Mononuclear cell (primary cell): ENCODE data around the gene CFAP74. TPM values are rescaled to one million over a fixed set of nuclear protein-coding genes. Genes with fewer than 3 reads are reported as not detected.

Source experiments
- H3K27me3 ChIP-seq: 2 replicates; pipeline ENCODE4 v1.6.0; 2011; ENCODE audit warnings: low read length, control low read depth; ENCODE audit not compliant: insufficient read depth
- H3K4me1 ChIP-seq: 2 replicates; pipeline ENCODE4 v1.5.1; 2011; ENCODE audit warnings: mild to moderate bottlenecking, low read length, control low read depth; ENCODE audit not compliant: insufficient read depth
- H3K4me3 ChIP-seq: 2 replicates; pipeline ENCODE4 v1.5.1; 2011; ENCODE audit warnings: mild to moderate bottlenecking, low read length, moderate library complexity
- H3K9me3 ChIP-seq: 2 replicates; pipeline ENCODE4 v1.5.1; 2011; ENCODE audit warnings: low read depth, mild to moderate bottlenecking, control low read depth, low read length
- total RNA-seq: library from RNA; depleted of rRNA; stranded (reverse); fragments of >200 nt; gene quantifications from one replicate; pipeline ENCODE4 v1.2.3, GENCODE V29; 2012

The CFAP74 gene
- total RNA-seq, 1 donor: under 0.01 TPM

DNA sequence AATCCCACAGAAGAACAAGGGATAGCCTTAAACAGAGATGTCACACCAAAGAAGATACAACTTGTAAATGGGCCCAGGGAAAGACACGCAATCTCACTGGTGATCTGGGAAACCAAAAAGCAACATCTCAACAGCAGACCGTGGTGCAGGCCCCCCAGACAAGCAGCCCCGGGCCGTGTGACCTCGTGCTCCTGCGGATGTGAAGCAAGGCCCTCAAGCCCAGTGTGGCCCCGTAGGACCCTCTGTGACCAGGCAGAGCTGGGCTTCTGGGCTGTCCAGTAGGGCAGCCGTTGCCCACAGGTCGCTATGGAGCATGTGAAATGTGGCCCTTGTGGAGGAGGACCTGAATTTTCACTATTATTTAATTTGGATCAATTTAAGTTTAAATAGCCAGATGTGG is 49.6 kb downstream of the CFAP74 start:
- Histone ChIP-seq H3K27me3 (no peaks in the 10 kb centered on the region), H3K9me3 (no peaks in the 10 kb centered on the region), H3K4me1 (no peaks in the 10 kb centered on the region), H3K4me3 (no peak overlapping the region)

DNA sequence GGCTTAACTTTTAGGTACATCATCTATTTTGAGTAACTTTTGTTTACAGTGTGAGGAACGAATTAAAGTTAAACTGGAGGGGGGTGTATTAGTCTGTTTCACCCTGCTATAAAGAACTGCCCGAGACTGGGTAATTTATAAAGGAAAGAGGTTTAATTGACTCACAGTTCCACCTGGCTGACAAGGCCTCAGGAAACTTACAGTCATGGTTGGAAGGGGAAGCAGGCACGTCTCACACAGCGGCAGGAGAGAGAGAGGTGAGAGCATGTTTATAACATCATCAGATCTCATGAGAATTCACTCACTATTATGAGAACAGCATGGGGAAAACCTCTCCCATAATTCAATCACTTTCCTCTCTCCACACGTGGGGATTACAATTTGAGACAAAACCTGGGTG is 52.6 kb downstream of the CFAP74 start:
- no peak overlapping the region for H3K4me3 ChIP-seq
- no peaks in the 10 kb centered on the region for H3K27me3 ChIP-seq
- H3K9me3 ChIP-seq: no peaks in the 10 kb centered on the region
- H3K4me1 ChIP-seq: no peaks in the 10 kb centered on the region

DNA sequence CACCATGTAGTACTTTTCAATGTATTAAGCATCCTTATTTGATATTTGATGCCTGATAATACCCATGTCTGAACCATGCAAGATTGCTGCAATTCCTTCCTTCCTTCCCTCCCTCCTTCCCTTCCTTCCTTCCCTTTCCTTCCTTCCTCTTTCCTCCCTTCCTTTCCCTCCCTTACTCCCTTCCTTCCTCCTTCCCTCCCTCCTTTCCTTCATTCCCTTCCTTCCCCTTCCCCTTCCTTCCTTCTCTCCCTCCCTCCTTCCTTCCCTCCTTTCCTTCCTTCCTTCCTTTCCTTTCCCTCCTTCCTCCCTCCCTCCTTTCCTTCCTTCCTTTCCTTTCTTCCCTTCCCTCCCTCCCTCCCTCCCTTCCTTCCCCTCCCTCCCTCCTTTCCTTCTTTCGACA is 54.8 kb downstream of the CFAP74 start:
- Histone ChIP-seq H3K4me1 (peaks cover 3% of the 10 kb centered on the region), H3K27me3 (no peaks in the 10 kb centered on the region), H3K4me3 (no peak overlapping the region), H3K9me3 (no peaks in the 10 kb centered on the region)

DNA sequence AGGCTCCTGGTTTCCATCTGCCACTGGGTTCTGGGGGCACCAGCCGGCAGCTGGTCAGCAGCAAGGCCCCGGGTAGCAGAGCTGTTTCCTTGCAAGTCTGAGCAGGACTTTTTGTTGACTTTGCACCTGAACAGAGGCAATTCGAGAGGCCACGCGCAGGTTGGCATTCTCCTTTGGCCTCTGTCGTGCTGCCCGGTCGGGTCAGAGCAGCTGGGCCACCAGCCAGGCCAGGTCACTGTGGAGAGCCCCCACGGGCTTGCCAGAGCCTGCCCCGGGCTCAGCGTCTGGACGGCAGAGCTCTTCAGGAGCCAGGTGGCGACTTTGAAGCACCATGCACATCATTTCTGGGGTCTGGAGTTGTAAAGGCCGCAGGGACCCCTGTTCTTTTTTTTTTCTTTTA is 56.1 kb downstream of the CFAP74 start:
- Histone ChIP-seq H3K4me3 (no peak overlapping the region), H3K9me3 (no peaks in the 10 kb centered on the region), H3K27me3 (no peaks in the 10 kb centered on the region), H3K4me1 (peaks cover 3% of the 10 kb centered on the region)

GRCh38 chr1:1946540-1946939 is 57.0 kb downstream of the CFAP74 start:
- Histone ChIP-seq H3K4me1 (peaks cover 3% of the 10 kb centered on the region), H3K27me3 (no peaks in the 10 kb centered on the region), H3K9me3 (no peaks in the 10 kb centered on the region), H3K4me3 (no peak overlapping the region)

DNA sequence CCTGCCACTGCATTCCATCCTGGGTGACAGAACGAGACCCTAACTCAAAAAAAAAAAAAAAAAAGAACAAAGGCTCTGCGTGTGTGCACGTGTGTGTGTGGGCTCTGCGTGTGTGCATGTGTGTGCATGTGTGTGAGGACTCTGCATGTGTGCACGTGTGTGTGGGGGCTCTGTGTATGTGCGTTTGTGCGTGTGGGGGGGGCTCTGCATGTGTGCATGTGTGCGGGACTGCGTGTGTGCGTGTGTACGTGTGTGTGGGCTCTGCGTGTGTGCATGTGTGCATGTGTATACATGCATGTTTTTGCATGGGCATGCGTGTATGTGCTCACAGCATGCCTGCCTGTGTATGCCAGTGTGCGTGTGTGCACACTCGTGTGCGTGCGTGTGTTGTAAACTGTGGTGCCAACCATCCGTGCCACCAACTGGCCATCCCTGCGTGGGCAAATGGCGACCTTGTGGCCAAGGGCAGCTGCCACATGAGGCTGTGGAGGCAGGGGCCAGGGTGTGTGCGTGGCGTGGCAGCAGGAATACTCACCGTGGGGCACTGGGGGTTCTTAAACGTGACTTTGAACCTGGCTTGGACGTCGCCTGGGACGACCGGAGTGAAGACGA is 57.7 kb downstream of the CFAP74 start:
- no peaks in the 10 kb centered on the region for H3K9me3 ChIP-seq
- H3K27me3 ChIP-seq: no peaks in the 10 kb centered on the region
- H3K4me1 ChIP-seq: peaks cover 3% of the 10 kb centered on the region
- H3K4me3 ChIP-seq: no peak overlapping the region

- Histone ChIP-seq H3K4me1 (peaks cover 3% of the 10 kb centered on the region), H3K27me3 (no peaks in the 10 kb centered on the region), H3K9me3 (no peaks in the 10 kb centered on the region), H3K4me3 (no peak overlapping the region)
Observed at GRCh38 chr1:1943834-1944570, 59.6 kb downstream of the CFAP74 start.

GRCh38 chr1:1942753-1943656 is 60.6 kb downstream of the CFAP74 start:
- Histone ChIP-seq H3K27me3 (no peaks in the 10 kb centered on the region), H3K9me3 (no peaks in the 10 kb centered on the region), H3K4me3 (no peak overlapping the region), H3K4me1 (peaks cover 3% of the 10 kb centered on the region)

- no peak overlapping the region for H3K4me3 ChIP-seq
- peaks cover 3% of the 10 kb centered on the region for H3K4me1 ChIP-seq
- no peaks in the 10 kb centered on the region for H3K27me3 ChIP-seq
- H3K9me3 ChIP-seq: no peaks in the 10 kb centered on the region
Observed at GRCh38 chr1:1941868-1942752, 61.5 kb downstream of the CFAP74 start.

- H3K27me3 ChIP-seq: no peaks in the 10 kb centered on the region
- no peaks in the 10 kb centered on the region for H3K9me3 ChIP-seq
- peaks cover 3% of the 10 kb centered on the region for H3K4me1 ChIP-seq
- H3K4me3 ChIP-seq: no peak overlapping the region
Observed at GRCh38 chr1:1941211-1941841, 62.3 kb downstream of the CFAP74 start.

GRCh38 chr1:1940123-1940425 is 63.5 kb downstream of the CFAP74 start:
- Histone ChIP-seq H3K27me3 (no peaks in the 10 kb centered on the region), H3K4me1 (peaks cover 3% of the 10 kb centered on the region), H3K9me3 (no peaks in the 10 kb centered on the region), H3K4me3 (no peak overlapping the region)

- peaks cover 3% of the 10 kb centered on the region for H3K4me1 ChIP-seq
- H3K27me3 ChIP-seq: no peaks in the 10 kb centered on the region
- no peak overlapping the region for H3K4me3 ChIP-seq
- no peaks in the 10 kb centered on the region for H3K9me3 ChIP-seq
Observed at GRCh38 chr1:1939296-1940122, 64.1 kb downstream of the CFAP74 start.

GRCh38 chr1:1938613-1939295 is 64.8 kb downstream of the CFAP74 start:
- Histone ChIP-seq H3K4me1 (no peaks in the 10 kb centered on the region), H3K4me3 (no peak overlapping the region), H3K9me3 (no peaks in the 10 kb centered on the region), H3K27me3 (no peaks in the 10 kb centered on the region)
